Germinal center (tissue), 1 donor: Measurements from ENCODE around the gene FAM89B.
A peak's percentile ranks its signal among the peaks of the same experiment; 100 is the strongest.
"Not testable (repeated sequence)": the region's sequence is repeated elsewhere in the genome, so short reads cannot be mapped to it uniquely, and the experiment has no call there.

ENCODE experiments used
- DNase-seq: peaks from one replicate; pipeline ENCODE4 v3.0.0; 2012; ENCODE audit warnings: mixed read lengths, low spot score

FAM89B gene

DNA sequence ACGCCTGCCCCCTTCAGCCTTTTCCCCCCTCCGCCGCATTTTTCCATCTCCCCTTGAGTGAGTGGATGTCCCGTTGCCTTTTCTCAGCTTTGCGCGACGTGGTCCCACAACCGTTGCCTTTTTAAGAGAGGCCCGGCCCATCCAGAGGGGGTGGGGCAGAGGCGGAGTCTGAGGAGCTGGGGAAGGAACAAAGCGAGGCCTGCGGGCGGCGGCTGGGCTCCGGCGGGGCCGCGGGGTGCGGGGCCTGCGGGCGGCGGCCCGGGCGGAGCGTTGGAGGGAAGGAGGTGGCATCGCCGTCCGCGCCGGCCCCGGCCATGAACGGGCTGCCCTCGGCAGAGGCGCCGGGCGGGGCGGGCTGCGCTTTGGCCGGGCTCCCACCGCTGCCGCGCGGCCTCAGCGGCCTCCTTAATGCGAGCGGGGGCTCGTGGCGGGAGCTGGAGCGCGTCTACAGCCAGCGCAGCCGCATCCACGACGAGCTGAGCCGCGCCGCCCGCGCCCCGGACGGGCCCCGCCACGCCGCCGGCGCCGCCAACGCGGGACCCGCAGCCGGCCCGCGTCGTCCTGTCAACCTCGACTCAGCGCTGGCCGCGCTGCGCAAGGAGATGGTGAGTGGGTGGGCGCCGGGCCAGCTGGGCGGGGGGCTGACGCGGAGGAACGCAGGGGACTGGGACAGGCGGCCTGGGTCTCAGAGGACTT lies at the start of gene FAM89B:
TSS of gene FAM89B (plus strand) at position 183 of the 696 bp plus-strand sequence. CDS start at position 315, 132 bp downstream.
- DNase-seq: peak; percentile 78

DNA sequence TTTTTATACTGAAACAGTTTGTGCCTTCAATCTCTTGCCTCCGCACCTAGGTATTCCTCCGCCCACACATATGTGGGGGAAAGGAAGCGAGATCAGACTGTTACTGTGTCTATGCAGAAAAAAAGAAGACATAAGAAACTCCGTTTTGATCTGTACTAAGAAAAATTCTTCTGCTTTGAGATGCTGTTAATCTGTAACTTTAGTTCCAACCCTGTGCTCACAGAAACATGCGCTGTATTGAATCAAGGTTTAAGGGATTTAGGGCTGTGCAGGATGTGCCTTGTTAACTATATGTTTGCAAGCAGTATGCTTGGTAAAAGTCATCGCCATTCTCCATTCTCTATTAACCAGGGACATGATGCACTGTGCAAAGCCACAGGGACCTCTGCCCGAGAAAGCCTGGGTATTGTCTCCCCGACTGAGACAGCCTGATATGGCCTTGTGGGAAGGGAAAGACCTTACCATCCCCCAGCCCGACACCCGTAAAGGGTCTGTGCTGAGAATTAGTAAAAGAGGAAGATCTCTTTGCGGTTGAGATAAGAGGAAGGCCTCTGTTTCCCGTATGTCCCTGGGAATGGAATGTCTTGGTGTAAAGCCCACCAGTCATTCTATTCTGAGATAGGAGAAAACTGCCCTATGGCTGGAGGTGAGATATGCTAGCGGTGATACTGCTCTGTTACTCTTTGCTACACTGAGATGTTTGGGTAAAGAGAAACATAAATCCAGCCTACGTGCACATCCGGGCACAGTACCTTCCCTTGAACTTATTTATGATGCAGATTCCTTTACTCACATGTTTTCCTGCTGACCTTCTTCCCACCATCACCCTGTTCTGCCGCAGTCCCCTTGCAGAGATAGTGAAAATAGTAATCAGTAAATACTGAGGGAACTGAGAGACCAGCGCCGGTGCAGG lies 49.4 kb upstream of the FAM89B start:
- DNase-seq: not testable (repeated sequence)

DNA sequence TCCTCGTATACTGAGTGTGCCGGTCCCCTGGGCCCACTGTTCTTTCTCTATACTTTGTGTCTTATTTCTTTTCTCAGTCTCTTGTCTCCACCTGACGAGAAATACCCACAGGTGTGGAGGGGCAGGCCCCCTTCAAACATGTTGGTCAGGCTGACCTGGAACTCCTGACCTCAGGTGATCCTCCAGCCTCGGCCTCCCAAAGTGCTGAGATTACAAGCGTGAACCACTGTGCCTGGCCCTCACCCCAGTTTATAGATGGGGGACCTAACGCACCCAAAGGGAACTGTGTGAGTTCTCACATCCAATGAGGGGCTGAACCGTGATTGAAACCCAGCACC lies 48.7 kb upstream of the FAM89B start:
- DNase-seq: not testable (repeated sequence)

DNA sequence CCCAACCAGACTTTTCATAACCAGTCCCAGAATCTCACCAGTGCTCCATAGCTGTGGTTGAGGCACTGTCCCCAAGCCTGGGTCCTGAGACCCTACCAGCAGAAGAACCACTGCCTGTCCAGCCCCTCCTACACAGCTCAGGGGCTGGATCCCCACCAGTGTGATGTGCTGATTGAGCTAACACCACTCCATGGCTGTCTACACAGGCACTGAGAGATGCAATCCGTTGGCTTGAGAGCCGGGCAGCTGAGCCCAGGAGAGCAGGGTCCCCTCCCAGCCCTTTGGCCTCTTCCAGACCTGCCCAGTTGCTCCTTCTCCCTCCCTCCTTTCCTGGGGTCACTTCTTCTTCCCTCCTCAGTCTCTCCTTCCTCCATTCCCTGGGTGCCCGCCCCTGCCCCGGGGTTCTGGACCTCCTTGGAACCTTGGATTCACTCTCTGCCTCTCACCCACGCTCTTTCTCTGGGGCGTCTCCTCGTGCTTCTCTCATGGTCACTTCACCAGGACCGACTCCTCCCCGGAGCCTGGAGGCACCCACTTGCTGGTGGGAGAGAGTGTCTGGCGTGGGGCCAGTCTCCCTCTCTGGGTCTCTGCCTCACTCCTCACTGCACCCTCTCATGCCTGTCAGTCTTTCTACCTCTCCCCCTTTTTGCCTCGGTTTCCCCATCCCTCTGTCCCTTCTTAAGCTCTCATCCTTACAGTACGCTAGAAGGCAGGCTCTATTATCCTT lies 48.2 kb upstream of the FAM89B start:
- no peak for DNase-seq

- DNase-seq: peak; percentile 88
These were observed 47.4 kb upstream of the FAM89B start, which contains the start of gene SCYL1 for GRCh38 chr11:65524741-65525545. Gene SCYL1 (plus strand): TSS chr11:65525083. CDS start chr11:65525154, 71 bp downstream.

DNA sequence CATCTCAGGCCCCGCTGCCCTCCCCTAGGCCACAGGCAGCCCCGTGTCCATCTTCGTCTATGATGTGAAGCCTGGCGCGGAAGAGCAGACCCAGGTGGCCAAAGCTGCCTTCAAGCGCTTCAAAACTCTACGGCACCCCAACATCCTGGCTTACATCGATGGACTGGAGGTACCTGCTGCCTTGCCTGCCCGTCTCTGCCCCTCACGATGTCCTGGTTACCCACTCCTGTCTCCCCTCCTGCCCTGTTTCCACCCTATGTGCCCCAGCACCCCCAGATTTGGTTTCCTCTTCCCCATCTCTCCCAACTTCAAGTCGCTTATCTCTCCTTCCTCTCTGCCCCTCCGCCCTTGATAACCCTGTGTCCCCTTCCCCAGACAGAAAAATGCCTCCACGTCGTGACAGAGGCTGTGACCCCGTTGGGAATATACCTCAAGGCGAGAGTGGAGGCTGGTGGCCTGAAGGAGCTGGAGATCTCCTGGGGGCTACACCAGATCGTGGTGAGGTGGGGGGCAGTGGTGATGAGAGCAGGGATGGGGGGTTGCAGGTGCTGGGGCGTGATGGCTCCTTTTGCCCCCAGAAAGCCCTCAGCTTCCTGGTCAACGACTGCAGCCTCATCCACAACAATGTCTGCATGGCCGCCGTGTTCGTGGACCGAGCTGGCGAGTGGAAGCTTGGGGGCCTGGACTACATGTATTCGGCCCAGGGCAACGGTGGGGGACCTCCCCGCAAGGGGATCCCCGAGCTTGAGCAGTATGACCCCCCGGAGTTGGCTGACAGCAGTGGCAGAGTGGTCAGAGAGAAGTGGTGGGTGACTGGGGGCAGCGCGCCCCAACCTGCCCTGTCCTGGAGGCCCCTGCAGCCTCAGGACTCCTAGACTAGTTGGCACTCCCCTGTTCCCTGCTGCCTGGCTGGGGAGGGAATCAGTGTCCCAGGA lies 46.5 kb upstream of the FAM89B start:
- no peak for DNase-seq

GRCh38 chr11:65526744-65527143 lies 45.6 kb upstream of the FAM89B start:
- no peak for DNase-seq

- no peak for DNase-seq
These were observed 43.5 kb upstream of the FAM89B start for GRCh38 chr11:65528819-65529350.

GRCh38 chr11:65529475-65530156 lies 42.7 kb upstream of the FAM89B start:
- no peak for DNase-seq

DNA sequence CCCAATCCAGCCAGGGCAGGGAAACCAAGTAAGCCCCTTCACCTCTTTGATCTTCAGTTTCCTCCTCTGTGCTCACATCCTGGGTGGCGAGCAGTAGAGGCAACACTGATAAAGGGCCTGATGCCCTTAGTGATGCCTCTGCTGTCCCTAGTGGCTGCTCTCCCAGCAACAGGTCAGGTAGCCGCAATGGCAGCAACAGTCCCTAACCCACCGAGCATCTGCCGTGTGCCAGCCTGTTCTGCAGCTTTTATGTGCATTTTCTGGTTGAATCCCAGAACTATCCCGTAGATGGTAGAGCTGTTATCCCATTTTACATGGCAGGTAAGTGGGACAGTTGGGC lies 42.2 kb upstream of the FAM89B start:
- DNase-seq: no peak

GRCh38 chr11:65532388-65533064 lies 39.8 kb upstream of the FAM89B start:
- DNase-seq: no peak

- DNase-seq: no peak
These were observed 37.2 kb upstream of the FAM89B start for GRCh38 chr11:65535102-65535501.

GRCh38 chr11:65536412-65537295 lies 35.7 kb upstream of the FAM89B start:
- DNase-seq: no peak

GRCh38 chr11:65537296-65537597 lies 35.1 kb upstream of the FAM89B start:
- no peak for DNase-seq

- no peak for DNase-seq
These were observed 34.6 kb upstream of the FAM89B start for GRCh38 chr11:65537620-65538231.

GRCh38 chr11:65538232-65538914 lies 34.0 kb upstream of the FAM89B start:
- DNase-seq: no peak
